SIG-M5 (cell line): ENCODE measurements around the gene XRCC6.
"Not testable (repeated sequence)": the region's sequence is repeated elsewhere in the genome, so short reads cannot be mapped to it uniquely, and the experiment has no call there.

Experiments
- DNase-seq: peaks from one replicate; lab custom pipeline; 2025; lab: John Stamatoyannopoulos, UW

XRCC6 gene

DNA sequence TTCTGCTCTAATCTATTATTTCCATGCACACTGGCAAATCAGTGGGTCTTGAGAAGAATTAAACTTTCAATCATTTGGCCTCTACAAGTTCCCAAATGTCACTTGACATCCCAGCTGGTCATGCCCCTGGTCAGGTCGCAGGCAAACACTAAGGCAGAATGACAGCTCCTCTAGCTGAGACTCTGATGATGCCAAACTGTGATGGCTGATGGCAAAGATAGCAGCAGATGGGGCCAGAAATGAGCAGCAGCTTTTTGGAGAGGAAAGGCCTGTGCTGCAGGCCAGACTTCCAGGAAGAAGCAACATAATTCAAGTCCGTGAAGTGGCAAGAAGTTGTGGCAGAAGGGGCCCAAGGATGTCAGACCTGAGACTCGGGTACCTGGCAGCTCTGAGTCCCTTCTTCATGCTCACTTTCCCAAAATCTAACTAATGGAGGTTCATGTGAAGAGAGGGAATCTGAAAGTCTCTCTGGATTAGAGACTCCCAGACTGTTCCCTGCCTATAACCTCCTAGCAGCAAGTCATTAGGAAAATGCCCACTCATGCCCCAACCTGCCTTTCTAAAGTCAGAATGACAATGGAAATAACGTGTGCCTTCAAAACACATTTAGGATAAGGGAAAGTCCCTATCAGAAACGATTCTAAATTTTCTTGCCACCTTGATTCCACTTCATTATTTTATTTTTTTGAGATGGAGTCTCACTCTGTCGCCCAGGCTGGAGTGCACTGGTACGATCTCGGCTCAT lies 22.0 kb upstream of the XRCC6 start:
- no peak for DNase-seq

DNA sequence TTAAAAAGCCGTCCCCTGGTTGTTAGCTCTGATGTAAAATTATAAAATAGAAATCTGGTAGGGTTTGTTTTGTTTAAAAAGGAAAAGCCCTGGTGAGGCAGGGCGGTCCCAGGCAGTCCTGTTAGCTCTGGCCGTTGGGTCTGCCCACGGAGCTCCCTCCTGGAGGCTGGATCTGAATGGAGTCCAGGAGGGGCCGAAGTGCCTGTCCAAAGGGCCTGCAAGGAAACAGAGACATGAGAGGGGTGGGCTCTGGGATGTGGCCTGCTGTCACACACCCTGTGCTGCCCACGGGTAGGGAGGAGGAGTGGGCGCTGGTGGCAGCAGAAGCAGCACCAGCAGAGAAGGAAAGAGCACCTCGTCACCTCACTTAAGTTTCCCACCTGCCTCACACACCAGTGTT lies 20.1 kb upstream of the XRCC6 start:
- no peak for DNase-seq

DNA sequence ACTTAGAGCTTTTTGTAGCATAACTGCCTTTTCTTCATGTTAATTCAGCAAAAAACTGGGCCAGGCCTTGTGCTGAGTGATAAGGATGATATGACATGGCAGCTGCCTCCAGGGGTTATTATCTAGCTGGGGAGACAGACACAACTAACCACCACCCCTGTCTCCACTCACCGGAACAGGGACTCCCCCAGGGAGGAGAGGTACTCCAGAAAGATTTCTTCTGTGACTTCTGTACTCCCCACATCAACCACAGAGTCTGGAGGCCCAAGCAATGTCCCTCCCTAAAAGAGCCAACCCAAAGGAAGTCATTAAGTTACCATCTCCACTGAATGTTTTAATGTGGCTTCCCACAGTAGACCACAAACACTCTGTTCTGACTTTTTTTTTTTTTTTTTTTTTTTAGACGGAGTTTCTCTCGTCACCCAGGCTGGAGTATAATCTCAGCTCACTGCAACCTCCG lies 17.2 kb upstream of the XRCC6 start:
- DNase-seq, result no peak

DNA sequence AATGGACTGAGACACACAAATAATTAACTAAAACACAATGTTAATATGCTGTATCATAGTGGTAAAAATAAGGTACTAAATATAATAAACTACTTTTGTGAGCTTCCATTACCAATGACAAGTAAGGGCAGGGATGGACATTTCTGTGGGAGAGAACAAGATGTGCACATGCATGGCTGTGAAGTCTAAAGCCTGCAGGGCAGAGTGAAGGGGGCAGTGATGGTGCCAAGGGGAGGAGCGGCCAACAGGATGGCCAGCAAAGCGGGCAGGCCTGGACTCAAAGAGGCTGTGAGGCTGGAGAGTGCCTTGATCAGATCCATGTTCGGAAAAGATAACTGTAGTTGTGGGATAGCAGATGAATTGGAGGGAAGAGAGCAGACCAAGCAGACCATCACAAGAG lies 12.7 kb upstream of the XRCC6 start:
- DNase-seq, result no peak

- DNase-seq, result no peak
Measured at GRCh38 chr22:41612603-41613306, 8.3 kb upstream of the XRCC6 start.

DNA sequence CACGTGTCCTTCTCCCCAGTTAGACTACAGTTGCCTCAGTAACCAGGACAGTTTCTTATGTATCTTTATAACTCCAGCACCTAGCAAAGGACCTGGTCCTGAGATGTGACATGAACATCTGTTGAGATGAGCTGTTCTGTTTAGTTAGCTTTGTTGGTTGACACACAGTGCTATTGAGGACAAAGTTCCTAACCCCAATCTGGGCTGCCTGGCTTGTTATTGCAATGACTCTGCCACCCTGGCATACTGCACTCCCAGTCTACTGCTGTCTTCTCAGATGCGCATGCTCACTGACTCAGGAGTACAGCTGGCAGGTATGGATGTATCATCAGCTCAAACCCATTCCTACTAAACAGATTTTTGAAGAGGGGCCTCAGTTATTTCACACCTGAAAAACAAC lies 7.6 kb upstream of the XRCC6 start:
- DNase-seq, result no peak

GRCh38 chr22:41619979-41620588 lies 1.0 kb upstream of the XRCC6 start:
- DNase-seq, result no peak

- DNase-seq, result no peak
Measured at GRCh38 chr22:41620589-41621098, 451 bp upstream of the XRCC6 start, which contains the start of gene DESI1. Gene DESI1 (minus strand): TSS chr22:41621043. CDS start chr22:41620839, 204 bp downstream.

DNA sequence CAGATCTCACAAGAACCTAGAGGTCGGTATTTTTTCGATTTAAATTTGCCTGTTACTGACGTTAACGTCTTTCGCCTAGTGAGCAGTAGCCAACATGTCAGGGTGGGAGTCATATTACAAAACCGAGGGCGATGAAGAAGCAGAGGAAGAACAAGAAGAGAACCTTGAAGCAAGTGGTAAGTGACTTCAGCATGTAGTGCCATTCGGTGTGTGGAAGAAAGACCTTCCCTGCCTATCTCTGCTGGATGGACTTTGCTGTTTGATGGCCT lies 750 bp downstream of the XRCC6 start:
- no peak for DNase-seq

GRCh38 chr22:41625577-41625976 lies 4.5 kb downstream of the XRCC6 start:
- no peak for DNase-seq

- not testable (repeated sequence) for DNase-seq
Measured at GRCh38 chr22:41631115-41631514, 10.0 kb downstream of the XRCC6 start.

- DNase-seq, result not testable (repeated sequence)
Measured at GRCh38 chr22:41631615-41632014, 10.5 kb downstream of the XRCC6 start.

DNA sequence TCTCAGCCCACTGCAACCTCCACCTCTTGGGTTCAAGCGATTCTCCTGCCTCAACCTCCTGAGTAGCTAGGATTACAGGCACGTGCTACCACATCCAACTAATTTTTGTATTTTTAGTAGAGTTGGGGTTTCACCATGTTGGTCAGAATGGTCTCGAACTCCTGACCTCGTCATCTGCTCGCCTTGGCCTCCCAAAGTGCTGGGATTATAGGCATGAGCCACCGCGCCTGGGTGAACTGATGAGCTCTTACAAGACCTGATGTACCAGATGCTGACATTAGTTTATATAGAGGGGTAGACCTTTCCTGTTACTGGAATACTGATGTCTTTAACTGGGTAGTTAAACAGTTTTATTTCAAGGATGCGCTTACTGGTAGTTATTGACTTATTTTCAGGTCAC lies 13.5 kb downstream of the XRCC6 start:
- DNase-seq, result not testable (repeated sequence)

DNA sequence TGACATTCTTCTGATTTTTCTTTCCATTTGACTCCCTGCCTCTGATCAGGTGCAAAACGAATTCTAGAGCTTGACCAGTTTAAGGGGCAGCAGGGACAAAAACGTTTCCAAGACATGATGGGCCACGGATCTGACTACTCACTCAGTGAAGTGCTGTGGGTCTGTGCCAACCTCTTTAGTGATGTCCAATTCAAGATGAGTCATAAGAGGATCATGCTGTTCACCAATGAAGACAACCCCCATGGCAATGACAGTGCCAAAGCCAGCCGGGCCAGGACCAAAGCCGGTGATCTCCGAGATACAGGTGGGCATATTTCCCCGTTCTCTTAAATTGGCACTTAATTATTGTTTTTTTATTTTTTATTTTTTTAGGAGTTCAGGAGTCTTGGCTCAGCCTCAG lies 15.4 kb downstream of the XRCC6 start:
- DNase-seq, result no peak

- DNase-seq, result not testable (repeated sequence)
Measured at GRCh38 chr22:41637623-41638022, 16.5 kb downstream of the XRCC6 start.

DNA sequence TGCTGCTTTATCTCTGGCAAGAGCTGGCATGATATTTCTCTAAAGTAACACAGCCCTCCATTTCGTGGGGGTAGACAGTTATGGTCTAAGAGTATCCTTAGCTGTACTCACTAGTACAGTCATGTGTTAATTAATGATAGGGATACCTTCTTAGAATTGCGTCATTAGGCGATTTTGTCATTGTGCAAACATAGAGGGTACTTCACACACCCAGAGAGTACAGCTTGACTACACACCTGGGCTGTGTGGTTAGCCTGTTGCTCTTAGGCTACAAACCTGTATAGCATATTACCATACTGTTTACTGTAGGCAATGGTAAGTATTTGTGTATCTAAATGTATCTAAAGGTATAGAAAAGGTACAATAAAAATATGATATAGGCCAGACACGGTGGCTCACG lies 17.0 kb downstream of the XRCC6 start:
- DNase-seq, result no peak

DNA sequence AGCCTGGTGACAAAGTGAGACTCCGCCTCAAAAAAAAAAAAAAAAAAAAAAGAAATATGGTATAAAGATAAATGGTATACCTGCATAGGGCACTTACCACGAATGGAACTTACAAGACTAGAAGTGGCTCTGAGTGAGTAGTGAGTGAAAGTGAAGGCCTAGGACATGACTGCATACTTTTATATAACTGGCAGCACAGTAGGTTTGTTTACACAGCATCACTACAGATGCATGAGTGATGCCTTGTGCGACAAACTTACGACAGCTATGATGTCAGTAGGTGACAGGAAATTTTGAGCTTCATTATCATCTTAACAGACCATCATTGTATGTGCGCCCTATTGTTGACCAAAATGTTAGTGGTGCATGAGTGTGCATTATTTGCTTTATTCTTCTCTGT lies 17.7 kb downstream of the XRCC6 start:
- no peak for DNase-seq

GRCh38 chr22:41641854-41642253 lies 20.8 kb downstream of the XRCC6 start:
- no peak for DNase-seq

DNA sequence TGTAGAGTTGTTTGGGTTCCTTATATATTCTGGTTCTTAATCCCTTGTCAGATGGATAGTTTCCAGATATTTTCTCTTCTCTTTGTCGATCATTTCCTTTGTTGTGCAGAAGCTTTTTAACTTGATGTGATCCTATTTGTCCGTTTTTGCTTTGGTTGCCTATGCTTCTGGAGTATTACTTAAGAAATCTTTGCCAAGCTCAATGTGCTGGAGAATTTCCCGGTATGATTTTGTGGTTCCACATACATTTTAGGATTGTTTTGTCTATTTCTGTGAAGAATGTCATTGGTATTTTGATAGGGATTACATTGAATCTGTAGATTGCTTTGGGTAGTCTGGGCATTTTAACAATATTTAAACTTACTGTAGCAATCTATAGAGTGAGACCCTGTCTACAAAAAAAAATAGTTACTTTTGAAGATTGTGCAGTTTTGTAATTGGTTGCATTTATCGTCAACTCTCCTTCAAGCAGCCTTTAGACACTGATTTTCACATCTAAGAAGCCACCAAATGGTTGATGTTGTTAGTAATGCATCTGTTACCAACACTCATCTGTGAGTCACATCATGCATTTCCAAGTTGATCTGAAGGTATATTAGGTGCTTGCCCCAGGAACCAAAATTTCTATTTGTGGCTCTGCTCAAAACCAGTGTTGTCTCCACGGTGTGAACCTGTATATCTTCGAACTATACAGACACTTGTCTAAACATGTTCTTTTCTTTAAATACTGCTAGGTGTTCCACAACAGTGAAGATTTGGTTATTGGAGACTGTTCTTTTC lies 21.4 kb downstream of the XRCC6 start:
- no peak for DNase-seq

DNA sequence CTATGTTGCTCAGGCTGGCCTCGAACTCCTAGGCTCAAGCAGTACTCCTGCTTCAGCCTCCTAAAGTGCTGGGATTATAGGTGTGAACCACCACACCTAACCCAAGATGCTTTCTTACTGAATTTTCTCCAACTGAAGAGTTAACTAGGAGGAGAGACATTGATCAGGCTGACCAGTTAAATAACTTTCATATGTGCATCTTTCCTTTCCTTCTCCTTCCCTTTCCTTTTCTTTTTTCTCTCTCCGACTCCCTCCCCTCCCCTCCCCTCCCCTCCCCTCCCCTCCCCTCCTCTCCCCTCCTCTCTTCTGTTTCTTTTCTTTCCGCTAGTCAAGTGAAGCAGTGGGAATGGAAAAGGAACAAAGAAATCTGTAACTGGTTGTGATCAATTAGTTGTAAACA lies 26.7 kb downstream of the XRCC6 start:
- no peak for DNase-seq

DNA sequence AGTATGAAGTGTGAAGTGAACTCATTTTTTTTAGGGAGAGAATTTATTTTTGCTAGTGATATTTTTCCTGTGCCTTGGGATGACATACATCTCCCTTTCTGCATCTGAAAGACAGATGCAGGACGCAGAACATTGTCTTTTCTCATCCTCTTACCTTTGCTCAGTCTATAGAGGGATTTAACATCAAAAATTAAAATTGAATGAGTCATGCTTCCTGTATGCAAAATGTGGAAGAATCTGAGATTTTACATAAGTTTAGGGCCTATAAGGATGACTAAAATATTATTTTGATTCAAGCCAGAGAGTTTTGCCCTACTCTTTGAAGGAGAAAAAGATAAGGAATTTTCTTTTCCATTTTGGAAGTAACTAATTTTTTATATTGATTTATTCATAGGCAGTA lies 27.3 kb downstream of the XRCC6 start:
- DNase-seq, result no peak

GRCh38 chr22:41650229-41650628 lies 29.1 kb downstream of the XRCC6 start:
- no peak for DNase-seq
